Endothelial cell of umbilical vein (primary cell): ENCODE measurements around the gene SCD. TPM values are rescaled to one million over a fixed set of nuclear protein-coding genes. Genes with fewer than 3 reads are reported as not detected.

Experiments
- BruUV-seq: library from RNA; stranded (reverse); fragments of 400-500 nt; replicated peaks from 2 replicates; lab custom pipeline; 2021; lab: Mats Ljungman, UMichigan
- CTCF ChIA-PET: fragments of 300-600, 350-600 bp; sonication (Branson Sonifier 250); formaldehyde crosslinking; loops from one replicate; lab custom pipeline; 2021; ENCODE audit warnings: antibody characterized with exemption, inconsistent platforms; lab: Charles Lee
- POLR2A ChIA-PET: fragments of 300-600, 350-600 bp; sonication (Branson Sonifier 250); formaldehyde crosslinking; loops from one replicate; lab custom pipeline; 2021; ENCODE audit warnings: antibody characterized with exemption, inconsistent platforms; lab: Charles Lee
- DNase-seq: peaks from one replicate; pipeline ENCODE4 v3.0.0-alpha.2; 2011; ENCODE audit warnings: low read depth, low spot score
- FAIRE-seq: peaks from 2 replicates; lab custom pipeline; 2011; peaks lifted over from hg19 to GRCh38; lab: Jason Lieb, UNC
- H2AFZ ChIP-seq: 2 replicates; pipeline ENCODE4 v1.6.0; 2012; ENCODE audit warnings: low read depth, low read length, control low read depth, inconsistent platforms
- H3K27ac ChIP-seq: 2 replicates; pipeline ENCODE4 v1.5.1; 2011; ENCODE audit warnings: low read depth, mild to moderate bottlenecking, control low read depth, low read length, moderate library complexity; ENCODE audit not compliant: insufficient read depth
- H3K27me3 ChIP-seq, 2 experiments: 2 replicates each; pipeline versions ENCODE4 v1.6.0 to v1.6.1; 2011; ENCODE audit warnings: low read length in 2 of 2, mixed read lengths in 1 of 2; ENCODE audit not compliant: control insufficient read depth in 2 of 2, insufficient read depth in 2 of 2
- H3K36me3 ChIP-seq, 2 experiments: 2 replicates in 1 of 2; 3 replicates in 1 of 2; pipeline ENCODE4 v1.5.1; 2011; ENCODE audit warnings: low read length in 2 of 2, mild to moderate bottlenecking in 1 of 2, moderate library complexity in 1 of 2; ENCODE audit not compliant: control insufficient read depth in 2 of 2, insufficient read depth in 2 of 2; ENCODE audit errors: extremely low read depth in 1 of 2
- H3K4me1 ChIP-seq: 3 replicates; pipeline ENCODE4 v1.5.1; 2011; ENCODE audit warnings: mild to moderate bottlenecking, low read length; ENCODE audit not compliant: control insufficient read depth, insufficient read depth; ENCODE audit errors: extremely low read depth
- H3K4me2 ChIP-seq: 2 replicates; pipeline ENCODE4 v1.6.1; 2011; ENCODE audit warnings: low read length, control low read depth, mixed read lengths; ENCODE audit not compliant: insufficient read depth
- H3K4me3 ChIP-seq, 3 experiments: fragments of 200-600 bp in 1 of 3; sonication (generic), shearing (Covaris generic) in 1 of 3; replicated peaks in 1 of 3; 2 replicates each; pipeline ENCODE4 v1.5.1; 2011 to 2016; ENCODE audit warnings: control low read depth in 3 of 3, low read length in 3 of 3, mild to moderate bottlenecking in 2 of 3, inconsistent platforms in 1 of 3, low read depth in 1 of 3, moderate library complexity in 1 of 3; ENCODE audit not compliant: insufficient read depth in 1 of 3
- H3K79me2 ChIP-seq: 2 replicates; pipeline ENCODE4 v1.6.0; 2012; ENCODE audit warnings: low read length, inconsistent platforms; ENCODE audit not compliant: control insufficient read depth, insufficient read depth
- H3K9ac ChIP-seq: replicated peaks from 2 replicates; pipeline ENCODE3; 2011; ENCODE audit warnings: low read length, control low read depth; ENCODE audit not compliant: insufficient read depth; ENCODE audit errors: extremely low read depth
- H3K9me1 ChIP-seq: replicated peaks from 3 replicates; pipeline ENCODE4 v1.6.0; 2011; ENCODE audit warnings: mild to moderate bottlenecking, low read length; ENCODE audit not compliant: control insufficient read depth, insufficient read depth; ENCODE audit errors: extremely low read depth
- H3K9me3 ChIP-seq: replicated peaks from 2 replicates; pipeline ENCODE4 v1.5.1; 2012; ENCODE audit warnings: low read length, inconsistent platforms; ENCODE audit not compliant: control insufficient read depth, insufficient read depth
- H4K20me1 ChIP-seq: replicated peaks from 2 replicates; pipeline ENCODE3; 2011; ENCODE audit warnings: mild to moderate bottlenecking, low read length; ENCODE audit not compliant: control insufficient read depth, insufficient read depth; ENCODE audit errors: extremely low read depth
- EZH2 ChIP-seq: IDR thresholded peaks from 2 replicates; pipeline ENCODE4 v1.6.1; 2012; ENCODE audit warnings: borderline replicate concordance, low read depth, mild to moderate bottlenecking, moderate library complexity, low read length, inconsistent platforms; ENCODE audit not compliant: severe bottlenecking
- FOS ChIP-seq: IDR thresholded peaks from 2 replicates; pipeline ENCODE4 v1.6.1; 2011; ENCODE audit warnings: mild to moderate bottlenecking, low read length, moderate library complexity, borderline replicate concordance; ENCODE audit not compliant: insufficient read depth
- GATA2 ChIP-seq: IDR thresholded peaks from 2 replicates; pipeline ENCODE4 v1.7.0; 2011; ENCODE audit warnings: low read depth, mild to moderate bottlenecking, moderate library complexity, mixed read lengths, low read length; ENCODE audit not compliant: insufficient read length, insufficient read depth
- JUN ChIP-seq: IDR thresholded peaks from 2 replicates; pipeline ENCODE4 v1.6.1; 2011; ENCODE audit warnings: borderline replicate concordance, low read depth; ENCODE audit not compliant: insufficient read length, insufficient read depth
- MYC ChIP-seq: IDR thresholded peaks from one replicate; pipeline ENCODE4 v1.6.1; 2011; ENCODE audit warnings: mild to moderate bottlenecking, low read depth, low read length
- POLR2A ChIP-seq: IDR thresholded peaks from 2 replicates; pipeline ENCODE4 v1.6.1; 2012; ENCODE audit warnings: low read depth, mild to moderate bottlenecking, control low read depth, low read length
- POLR2AphosphoS5 ChIP-seq: IDR thresholded peaks from 2 replicates; pipeline ENCODE4 v1.6.1; 2012; ENCODE audit warnings: low read depth, mild to moderate bottlenecking, control low read depth, low read length, moderate library complexity; ENCODE audit not compliant: insufficient read depth
- dilution Hi-C: fragments of 300-500 bp; cut with MboI; formaldehyde crosslinking; loops from one replicate; pipeline ENCODE4 v1.15.0; 2019; ENCODE audit warnings: low sequenced_read_pairs; ENCODE audit not compliant: extremely low pct_ligation_motif_present
- intact Hi-C: fragments of 100-400 bp; cut with micrococcal nuclease; formaldehyde crosslinking; loops from one replicate; pipeline ENCODE4 v1.10.0; 2022
- polyA plus RNA-seq, 4 experiments: library from polyadenylated mRNA; depleted of rRNA in 3 of 4; stranded (reverse) in 3 of 4; unstranded in 1 of 4; fragments of >200 nt; gene quantifications; 2 replicates each; pipeline versions ENCODE4 v1.2.1 to v1.2.3, GENCODE V29; 2011 to 2012; ENCODE audit warnings: missing spikeins in 1 of 4
- total RNA-seq: library from RNA; stranded (reverse); gene quantifications from 2 replicates; pipeline ENCODE4 v1.2.3, GENCODE V29; 2021
- TF ChIP-seq, protein P1 (sequence below): IDR thresholded peaks from 2 replicates; pipeline ENCODE4 v1.6.1; 2011; ENCODE audit not compliant: insufficient read depth, insufficient read length
- TF ChIP-seq, protein P2 (sequence below), 2 donors: IDR thresholded peaks; 1 replicate in 1 of 2; 2 replicates in 1 of 2; pipeline ENCODE4 v1.5.1; 2011; ENCODE audit warnings: low read length in 2 of 2, mild to moderate bottlenecking in 2 of 2, moderate library complexity in 2 of 2, control low read depth in 1 of 2, inconsistent platforms in 1 of 2, low read depth in 1 of 2; ENCODE audit not compliant: insufficient read depth in 1 of 2; ENCODE audit errors: extremely low read depth in 1 of 2

Gene SCD
- total and polyA plus RNA-seq, 2 donors (not counting 3 experiments of a cell fraction or from before 2014, with no cell fraction given): 258 to 426 TPM

DNA sequence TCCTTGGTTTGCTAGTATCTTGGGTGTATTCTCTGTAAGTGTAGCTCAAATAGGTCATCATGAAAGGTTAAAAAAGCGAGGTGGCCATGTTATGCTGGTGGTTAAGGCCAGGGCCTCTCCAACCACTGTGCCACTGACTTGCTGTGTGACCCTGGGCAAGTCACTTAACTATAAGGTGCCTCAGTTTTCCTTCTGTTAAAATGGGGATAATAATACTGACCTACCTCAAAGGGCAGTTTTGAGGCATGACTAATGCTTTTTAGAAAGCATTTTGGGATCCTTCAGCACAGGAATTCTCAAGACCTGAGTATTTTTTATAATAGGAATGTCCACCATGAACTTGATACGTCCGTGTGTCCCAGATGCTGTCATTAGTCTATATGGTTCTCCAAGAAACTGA, 17.1 kb downstream of the SCD start:
- peaks cover 0 to 15% of the 10 kb centered on the region in 2 experiments for H3K36me3 ChIP-seq
- no peaks in the 10 kb centered on the region for H3K9me1 ChIP-seq
- intact Hi-C loops (loop anchor here (2.0 kb wide), 1 partner anchor 17 kb away; the partner anchor contains the start of gene SCD), dilution Hi-C loops (no loop called here)
- FAIRE-seq (no peak), DNase-seq (no peak)
- H3K27ac ChIP-seq: peak overlapping the region; percentile 58
- peaks cover 31% of the 10 kb centered on the region for H3K4me1 ChIP-seq
- CTCF ChIA-PET: interaction anchor here (1.0 to 2.1 kb wide), 4 partner anchors 9 to 21 kb away, joined by 3 to 7 read pairs (median 5); no protein-coding TSS in a partner anchor
- H2AFZ ChIP-seq: no peak overlapping the region
- H3K9ac ChIP-seq: no peak overlapping the region
- H3K4me2 ChIP-seq: no peak overlapping the region
- POLR2A ChIA-PET: no interaction called here
- no TSS peak for BruUV-seq
- H3K79me2 ChIP-seq: peaks cover 4% of the 10 kb centered on the region
- H3K27me3 ChIP-seq: no peaks in the 10 kb centered on the region
- H4K20me1 ChIP-seq: no peaks in the 10 kb centered on the region
- no peak for TF ChIP-seq FOS
- no peak for TF ChIP-seq EZH2
- TF ChIP-seq, protein P1, sequence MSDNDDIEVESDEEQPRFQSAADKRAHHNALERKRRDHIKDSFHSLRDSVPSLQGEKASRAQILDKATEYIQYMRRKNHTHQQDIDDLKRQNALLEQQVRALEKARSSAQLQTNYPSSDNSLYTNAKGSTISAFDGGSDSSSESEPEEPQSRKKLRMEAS: no peak
- no peak for TF ChIP-seq POLR2A
- TF ChIP-seq JUN: no peak
- no peak for TF ChIP-seq GATA2
- TF ChIP-seq, protein P2, sequence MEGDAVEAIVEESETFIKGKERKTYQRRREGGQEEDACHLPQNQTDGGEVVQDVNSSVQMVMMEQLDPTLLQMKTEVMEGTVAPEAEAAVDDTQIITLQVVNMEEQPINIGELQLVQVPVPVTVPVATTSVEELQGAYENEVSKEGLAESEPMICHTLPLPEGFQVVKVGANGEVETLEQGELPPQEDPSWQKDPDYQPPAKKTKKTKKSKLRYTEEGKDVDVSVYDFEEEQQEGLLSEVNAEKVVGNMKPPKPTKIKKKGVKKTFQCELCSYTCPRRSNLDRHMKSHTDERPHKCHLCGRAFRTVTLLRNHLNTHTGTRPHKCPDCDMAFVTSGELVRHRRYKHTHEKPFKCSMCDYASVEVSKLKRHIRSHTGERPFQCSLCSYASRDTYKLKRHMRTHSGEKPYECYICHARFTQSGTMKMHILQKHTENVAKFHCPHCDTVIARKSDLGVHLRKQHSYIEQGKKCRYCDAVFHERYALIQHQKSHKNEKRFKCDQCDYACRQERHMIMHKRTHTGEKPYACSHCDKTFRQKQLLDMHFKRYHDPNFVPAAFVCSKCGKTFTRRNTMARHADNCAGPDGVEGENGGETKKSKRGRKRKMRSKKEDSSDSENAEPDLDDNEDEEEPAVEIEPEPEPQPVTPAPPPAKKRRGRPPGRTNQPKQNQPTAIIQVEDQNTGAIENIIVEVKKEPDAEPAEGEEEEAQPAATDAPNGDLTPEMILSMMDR (IDR thresholded peaks at IDR 0.05; ENCODE audit: extremely low read depth in 1 of 2, insufficient read depth in 1 of 2, low read depth in 1 of 2, low read length in 2 of 2): no peak
- no peak for TF ChIP-seq MYC
- TF ChIP-seq POLR2AphosphoS5: no peak
- H3K4me3 ChIP-seq: no peak overlapping the region
- no peaks in the 10 kb centered on the region for H3K9me3 ChIP-seq
